ENCODE results near the gene SLC5A1. TPM values are rescaled to one million over a fixed set of nuclear protein-coding genes. Genes with fewer than 3 reads are reported as not detected.

The SLC5A1 gene
- total and polyA plus RNA-seq, 2 of the 8 experiments (the other 6 are each of a cell fraction or from before 2014, with no cell fraction given) = 0.06 TPM; not detected in 1

DNA sequence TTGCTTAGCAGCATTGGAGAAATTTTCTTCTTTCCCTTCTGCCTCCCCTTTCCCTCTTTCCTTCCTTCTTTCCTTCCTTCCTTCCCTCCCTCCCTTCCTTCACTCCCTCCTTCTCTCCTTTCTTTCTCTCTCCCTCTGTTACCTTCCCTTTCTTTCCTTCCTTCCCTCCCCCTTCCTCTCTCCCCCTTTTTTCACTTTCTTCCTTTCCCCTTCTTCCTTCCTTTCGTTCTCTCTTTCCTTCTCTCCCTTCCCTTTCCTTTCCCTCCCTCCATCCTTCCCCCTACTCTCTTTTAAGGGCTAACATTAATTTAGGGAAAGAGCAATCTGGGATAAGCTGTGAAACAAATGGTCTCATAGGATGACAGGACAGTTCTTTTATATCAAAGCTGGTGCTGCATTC is 34.1 kb downstream of the SLC5A1 start:
- H3K56ac ChIP-seq (replicated peaks; ENCODE audit: insufficient read length, low read depth, low read length) = no peak overlapping the region
- peaks cover 0 to 1% of the 10 kb centered on the region in 2 experiments for H4K20me1 ChIP-seq (replicated peaks in 1 of 2; ENCODE audit: control insufficient read depth in 1 of 2, insufficient read depth in 2 of 2, low read length in 2 of 2)
- H3K4me2 ChIP-seq (ENCODE audit: insufficient read depth in 1 of 2, low read depth in 2 of 2, low read length in 2 of 2) = no peak overlapping the region
- no peaks in the 10 kb centered on the region for H3K79me2 ChIP-seq (ENCODE audit: control insufficient read depth in 1 of 2, insufficient read depth in 2 of 2, low read length in 2 of 2)
- no peak overlapping the region for H3K27ac ChIP-seq (ENCODE audit: low read depth, low read length)
- no peak overlapping the region for H4K5ac ChIP-seq (ENCODE audit: insufficient read length, low read depth, low read length)
- ChIA-PET CTCF (ENCODE audit: partially characterized antibody) (interaction anchor here (0.6 to 4.6 kb wide), 3 partner anchors 100 to 1794 kb away, joined by 3 to 18 read pairs (median 6); no protein-coding TSS in a partner anchor), POLR2A (ENCODE audit: partially characterized antibody) (no interaction called here)
- H3K9me3 ChIP-seq (ENCODE audit: insufficient read depth in 2 of 2, low read depth in 1 of 2, low read length in 1 of 2) = no peaks in the 10 kb centered on the region
- no peak overlapping the region for H2AFZ ChIP-seq (ENCODE audit: low read length)
- WGBS, 2 experiments (ENCODE audit: extremely low coverage in 1 of 2, insufficient coverage in 1 of 2, insufficient read length in 1 of 2, insufficient replicate concordance in 2 of 2, low coverage in 1 of 2, low lambda C conversion rate in 2 of 2, missing lambda C conversion rate in 1 of 2) = 73 to 90% methylated on average over 1 of the region's 1 CpG
- H3K4me1 ChIP-seq (replicated peaks in 1 of 4; ENCODE audit: control insufficient read depth in 3 of 4, insufficient read depth in 4 of 4, low read length in 3 of 4) = no peaks in the 10 kb centered on the region
- no peaks in the 10 kb centered on the region for H3K79me1 ChIP-seq (ENCODE audit: low read depth, low read length)
- no peak overlapping the region for H3K14ac ChIP-seq (ENCODE audit: insufficient read length)
- H2BK12ac ChIP-seq (ENCODE audit: low read depth, low read length) = no peak overlapping the region
- H2AK5ac ChIP-seq (ENCODE audit: low read depth, low read length) = no peak overlapping the region
- no peak overlapping the region for H3K23ac ChIP-seq (ENCODE audit: insufficient read length)
- no peak overlapping the region for H4K8ac ChIP-seq (ENCODE audit: extremely low read depth, insufficient read depth, low read length)
- H3K23me2 ChIP-seq (ENCODE audit: low read depth, low read length) = no peaks in the 10 kb centered on the region
- no peak overlapping the region for H3K4ac ChIP-seq (replicated peaks; ENCODE audit: insufficient read length, low read depth, low read length)
- no peak overlapping the region for H4K91ac ChIP-seq (replicated peaks; ENCODE audit: insufficient read length, low read length)
- H2BK20ac ChIP-seq (ENCODE audit: low read length) = no peak overlapping the region
- H3K4me3 ChIP-seq (ENCODE audit: extremely low read depth in 1 of 4, insufficient read depth in 2 of 4, low read depth in 3 of 4, low read length in 4 of 4) = no peak overlapping the region
- no peak overlapping the region for H3K18ac ChIP-seq (ENCODE audit: extremely low read depth, low read length)
- DNase-seq (ENCODE audit: low read depth in 1 of 2, low spot score in 2 of 2) = no peak
- H3K36me3 ChIP-seq (ENCODE audit: control insufficient read depth in 2 of 4, insufficient read depth in 4 of 4, low read length in 3 of 4) = no peaks in the 10 kb centered on the region
- peaks cover 0 to 2% (median 0%) of the 10 kb centered on the region in 4 experiments; a peak in 1 of 7 replicates for H3K27me3 ChIP-seq (replicated peaks in 1 of 4; ENCODE audit: control insufficient read depth in 3 of 4, extremely low read depth in 1 of 4, insufficient read depth in 3 of 4, low read length in 3 of 4)
- H2BK5ac ChIP-seq (ENCODE audit: low read depth, low read length) = no peak overlapping the region
- no peak overlapping the region for H2BK120ac ChIP-seq (replicated peaks; ENCODE audit: low read depth, low read length)
- H3K9ac ChIP-seq (replicated peaks in 1 of 4; ENCODE audit: extremely low read depth in 1 of 4, low read depth in 3 of 4, low read length in 3 of 4) = no peak overlapping the region
- no peak overlapping the region for H2BK15ac ChIP-seq (ENCODE audit: low read length)
- FAIRE-seq = no peak
- TF ChIP-seq TEAD4 (IDR thresholded peaks at IDR 0.05; ENCODE audit: low read depth, low read length) (no peak), POLR2AphosphoS5 (IDR thresholded peaks at IDR 0.05; ENCODE audit: low read depth, low read length) (no peak), HDAC2 (IDR thresholded peaks at IDR 0.05; ENCODE audit: borderline replicate concordance in 1 of 2, low read depth in 2 of 2, low read length in 2 of 2) (no peak), GABPA (IDR thresholded peaks at IDR 0.05; ENCODE audit: borderline replicate concordance, insufficient read depth, low read length) (no peak), MAFK (IDR thresholded peaks at IDR 0.05; ENCODE audit: low read depth, low read length) (no peak), SP1 (IDR thresholded peaks at IDR 0.05; ENCODE audit: low read depth, low read length) (no peak), RAD21 (IDR thresholded peaks at IDR 0.05 in 1 of 2, conservative IDR thresholded peaks at IDR 0.05 in 1 of 2; ENCODE audit: low read depth in 2 of 2, low read length in 2 of 2) (no peak), CREB1 (IDR thresholded peaks at IDR 0.05) (no peak), SIRT6 (IDR thresholded peaks at IDR 0.05; ENCODE audit: low read length) (no peak), BACH1 (IDR thresholded peaks at IDR 0.05; ENCODE audit: low read length) (no peak), E2F6 (IDR thresholded peaks at IDR 0.05) (no peak)

Measured in H1 (cell line).